ENCODE data around the gene GABRB2.

GABRB2 gene

DNA sequence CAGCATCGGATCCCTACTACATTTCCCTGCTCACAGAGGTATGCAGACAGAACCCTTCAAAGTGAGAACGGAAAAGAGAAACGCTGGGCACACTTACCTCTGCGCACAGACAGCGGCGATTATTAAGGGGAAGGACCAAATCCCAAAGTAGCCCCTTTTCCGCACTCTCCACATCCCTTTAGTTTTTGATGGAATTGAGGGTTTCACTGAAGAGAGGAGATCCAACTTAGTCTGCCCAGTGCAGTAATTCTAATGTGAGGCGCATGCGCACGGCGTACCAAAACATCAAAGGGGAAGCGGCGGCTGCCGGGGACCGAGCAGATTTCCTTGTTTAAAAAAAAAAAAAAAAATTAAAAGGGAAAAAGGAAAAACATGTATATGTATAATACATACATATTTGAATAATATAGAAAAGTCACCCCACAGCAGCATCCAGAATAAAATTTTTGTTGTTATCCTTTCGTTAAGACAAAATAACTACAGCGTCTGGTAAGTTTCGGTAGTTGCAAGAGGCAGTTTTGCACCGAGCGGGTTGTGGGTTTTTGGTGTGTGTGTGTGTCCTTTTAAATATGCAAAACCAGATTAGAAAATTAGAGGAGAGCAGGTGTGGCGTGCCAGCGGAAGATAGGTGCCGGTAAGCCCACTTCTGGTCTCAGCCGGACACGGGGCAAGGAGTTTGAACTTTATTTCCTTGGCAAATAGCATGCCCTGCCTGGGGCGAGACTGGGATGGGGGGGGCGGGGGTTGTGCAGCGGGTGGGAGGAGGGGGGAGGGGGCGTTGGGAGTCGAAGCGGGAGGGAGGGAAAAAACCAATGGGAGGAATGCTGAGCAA is at the start of gene GABRB2:
GABRB2 (minus strand) TSS at position 256 of the 832 bp plus-strand sequence; CDS start at position 174, 82 bp downstream.
- Mint-ChIP-seq H3K27me3 (peaks cover 54% of the 10 kb centered on the region), H3K4me3 (peak within 1 kb of the TSS; percentile 74), H3K27ac (no peak within 1 kb of the TSS), H3K4me1 (peaks cover 20% of the 10 kb centered on the region), H3K36me3 (no peaks in the 10 kb centered on the region), H3K9me3 (peaks cover 5% of the 10 kb centered on the region)
- ATAC-seq, result peak; percentile 41

DNA sequence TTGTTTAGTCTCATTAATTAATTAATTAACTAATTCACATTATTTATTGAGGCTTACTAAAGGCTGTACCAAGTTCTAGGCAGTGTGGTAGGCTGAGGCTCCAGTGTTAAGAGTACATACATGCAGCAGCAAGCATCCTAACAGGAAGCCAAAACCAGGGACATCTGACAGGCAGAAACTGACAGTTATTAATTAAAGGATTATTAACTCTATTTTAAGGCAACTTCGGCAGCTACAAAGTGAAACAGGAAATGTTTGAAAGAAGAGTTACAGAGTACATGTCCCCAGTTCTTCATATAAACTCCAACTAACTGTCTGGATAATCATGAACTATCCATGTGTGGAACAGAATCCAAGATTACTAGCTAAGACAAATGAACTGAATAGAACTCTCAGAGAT is 39.3 kb upstream of the GABRB2 start:
- ATAC-seq, result no peak
- Mint-ChIP-seq H3K27me3 (no peaks in the 10 kb centered on the region), H3K4me1 (no peaks in the 10 kb centered on the region), H3K36me3 (no peaks in the 10 kb centered on the region), H3K27ac (no peak overlapping the region), H3K9me3 (peaks cover 4% of the 10 kb centered on the region), H3K4me3 (no peak overlapping the region)

DNA sequence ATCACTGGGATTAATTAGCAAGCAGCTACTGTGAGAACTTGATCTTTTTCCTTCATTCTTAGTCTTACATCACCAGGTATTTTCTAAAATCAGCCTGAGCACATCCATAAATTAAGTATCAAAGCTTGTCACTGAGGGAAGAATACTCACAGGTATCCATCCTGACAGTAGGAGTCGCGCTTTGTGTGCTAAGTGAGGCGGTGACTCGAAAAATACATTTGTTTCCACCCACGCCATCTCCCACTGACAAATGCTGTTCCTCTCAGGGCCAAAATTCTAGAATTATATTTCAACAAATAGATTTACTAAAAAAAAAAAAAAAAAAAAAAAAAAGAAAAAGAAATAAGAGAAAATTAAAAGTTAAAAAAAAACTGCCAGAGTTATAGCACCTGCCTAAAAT is 34.1 kb upstream of the GABRB2 start:
- H3K36me3 Mint-ChIP-seq, result no peaks in the 10 kb centered on the region
- H3K9me3 Mint-ChIP-seq, result no peaks in the 10 kb centered on the region
- no peak overlapping the region for H3K4me3 Mint-ChIP-seq
- H3K27me3 Mint-ChIP-seq, result no peaks in the 10 kb centered on the region
- no peak for ATAC-seq
- no peak overlapping the region for H3K27ac Mint-ChIP-seq
- no peaks in the 10 kb centered on the region for H3K4me1 Mint-ChIP-seq

DNA sequence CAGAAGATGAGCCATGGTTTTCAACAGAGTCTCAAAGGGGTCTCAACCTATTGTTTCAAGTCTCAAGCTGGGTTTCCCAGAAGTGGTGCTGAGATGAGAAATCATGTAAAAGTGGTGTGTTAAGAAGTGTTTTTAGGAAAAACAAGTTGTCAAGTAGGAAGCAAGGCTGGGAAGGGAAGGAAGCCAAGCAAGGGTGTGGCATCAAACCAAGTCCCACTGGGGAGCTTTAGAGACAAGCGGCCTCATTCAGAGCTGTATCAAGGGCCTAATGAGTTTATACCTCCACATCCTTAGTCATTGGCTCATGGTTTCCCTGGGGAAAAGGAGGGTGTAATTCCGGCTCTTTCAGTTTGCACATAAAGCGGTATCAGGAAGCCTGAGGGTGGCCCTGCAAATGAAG is 26.4 kb upstream of the GABRB2 start:
- Mint-ChIP-seq H3K9me3 (no peaks in the 10 kb centered on the region), H3K4me3 (no peak overlapping the region), H3K27ac (no peak overlapping the region), H3K36me3 (no peaks in the 10 kb centered on the region), H3K27me3 (no peaks in the 10 kb centered on the region), H3K4me1 (no peaks in the 10 kb centered on the region)
- no peak for ATAC-seq

GRCh38 chr5:161566081-161566480 is 19.6 kb upstream of the GABRB2 start:
- no peak overlapping the region for H3K27ac Mint-ChIP-seq
- H3K27me3 Mint-ChIP-seq, result no peaks in the 10 kb centered on the region

GRCh38 chr5:161562446-161562845 is 15.9 kb upstream of the GABRB2 start:
- H3K4me3 Mint-ChIP-seq, result no peak overlapping the region
- no peak overlapping the region for H3K27ac Mint-ChIP-seq
- no peak for ATAC-seq
- H3K9me3 Mint-ChIP-seq, result no peaks in the 10 kb centered on the region
- H3K27me3 Mint-ChIP-seq, result no peaks in the 10 kb centered on the region
- H3K4me1 Mint-ChIP-seq, result no peaks in the 10 kb centered on the region
- no peaks in the 10 kb centered on the region for H3K36me3 Mint-ChIP-seq

More at GRCh38 chr5:161566081-161566480, 19.6 kb upstream of the GABRB2 start:
- H3K9me3 Mint-ChIP-seq, result no peaks in the 10 kb centered on the region
- no peaks in the 10 kb centered on the region for H3K36me3 Mint-ChIP-seq
- no peaks in the 10 kb centered on the region for H3K4me1 Mint-ChIP-seq
- ATAC-seq, result no peak
- no peak overlapping the region for H3K4me3 Mint-ChIP-seq

- Mint-ChIP-seq H3K36me3 (no peaks in the 10 kb centered on the region), H3K4me3 (no peak overlapping the region), H3K27ac (no peak overlapping the region), H3K4me1 (peaks cover 20% of the 10 kb centered on the region), H3K27me3 (peaks cover 52% of the 10 kb centered on the region), H3K9me3 (peaks cover 7% of the 10 kb centered on the region)
- no peak for ATAC-seq
Measured at GRCh38 chr5:161549106-161549505, 2.6 kb upstream of the GABRB2 start.

DNA sequence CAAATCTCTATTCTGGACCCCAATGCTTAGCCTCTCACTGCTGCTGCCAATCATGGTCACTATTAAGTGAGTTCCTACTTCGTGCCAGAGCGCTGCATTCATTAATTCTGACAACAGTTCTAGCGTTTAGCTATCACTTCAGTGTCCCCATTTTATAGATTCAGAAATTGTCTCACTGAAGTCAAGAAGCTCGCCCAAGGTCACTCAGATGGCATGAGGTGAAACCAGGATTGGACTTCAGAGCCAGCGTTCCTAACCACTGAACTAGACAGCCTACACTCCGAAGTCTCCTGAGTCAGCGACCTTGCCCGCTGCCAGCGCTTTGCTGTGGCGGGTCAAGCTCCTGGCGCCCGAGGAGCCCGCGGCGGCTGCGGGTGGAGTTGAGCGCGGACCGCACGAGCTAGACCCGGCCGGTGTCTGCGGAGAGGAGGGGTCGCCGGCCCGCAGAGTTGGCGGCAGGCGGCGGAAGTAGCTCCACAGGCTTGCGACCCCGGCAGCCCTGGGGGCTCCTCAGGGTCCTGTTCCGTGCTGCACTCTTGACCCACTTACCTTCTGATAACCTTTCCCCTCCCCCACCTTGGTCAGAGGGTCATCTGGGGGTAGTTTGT is 2.1 kb upstream of the GABRB2 start:
- Mint-ChIP-seq H3K9me3 (peaks cover 5% of the 10 kb centered on the region), H3K4me1 (peaks cover 20% of the 10 kb centered on the region), H3K27ac (no peak overlapping the region), H3K4me3 (no peak overlapping the region), H3K27me3 (peaks cover 54% of the 10 kb centered on the region), H3K36me3 (no peaks in the 10 kb centered on the region)
- no peak for ATAC-seq

- H3K4me1 Mint-ChIP-seq, result peaks cover 20% of the 10 kb centered on the region
- H3K27me3 Mint-ChIP-seq, result peaks cover 54% of the 10 kb centered on the region
- ATAC-seq, result peak; percentile 65
- peak overlapping the region; percentile 74 for H3K4me3 Mint-ChIP-seq
- H3K36me3 Mint-ChIP-seq, result no peaks in the 10 kb centered on the region
- no peak overlapping the region for H3K27ac Mint-ChIP-seq
- H3K9me3 Mint-ChIP-seq, result peaks cover 5% of the 10 kb centered on the region
Measured at GRCh38 chr5:161547738-161548486, 1.4 kb upstream of the GABRB2 start.

DNA sequence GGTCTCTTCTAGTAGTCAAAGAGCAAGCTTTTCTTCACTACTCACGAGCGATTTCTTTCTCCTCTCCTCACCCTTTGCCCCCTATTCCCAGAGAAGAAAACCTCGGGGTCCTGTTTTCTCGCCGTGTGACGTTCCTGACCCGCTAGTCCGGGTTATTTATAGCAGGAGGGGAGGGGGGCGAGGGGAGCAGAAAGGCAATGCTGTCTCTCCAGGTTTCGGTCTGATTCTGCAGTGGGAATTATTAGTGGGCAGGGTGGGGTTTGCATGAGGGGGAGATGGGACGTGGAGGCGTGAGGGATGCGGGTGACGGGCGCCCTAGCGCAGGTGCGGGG is 847 bp upstream of the GABRB2 start:
- Mint-ChIP-seq H3K27ac (no peak overlapping the region), H3K27me3 (peaks cover 54% of the 10 kb centered on the region), H3K9me3 (peaks cover 5% of the 10 kb centered on the region), H3K4me1 (peaks cover 20% of the 10 kb centered on the region), H3K36me3 (no peaks in the 10 kb centered on the region), H3K4me3 (peak overlapping the region; percentile 74)
- no peak for ATAC-seq

DNA sequence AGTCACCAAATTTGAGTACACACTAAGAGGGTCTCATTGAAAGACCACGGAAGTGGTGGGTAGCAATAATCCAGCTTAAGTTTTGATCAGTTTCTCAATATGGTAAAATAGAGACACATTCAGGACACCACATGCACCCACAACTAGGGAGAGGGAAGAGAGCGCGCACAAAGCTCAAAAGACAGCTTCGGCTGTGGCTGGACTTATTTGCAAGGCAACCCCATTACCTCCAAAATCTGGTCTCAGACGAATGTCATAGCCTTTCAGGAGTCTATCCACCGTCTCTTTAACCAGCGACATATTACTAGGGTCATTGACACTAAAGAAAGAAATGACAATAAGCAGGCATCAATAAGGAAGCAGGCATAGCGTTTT is 443 bp downstream of the GABRB2 start:
- peak overlapping the region; percentile 74 for H3K4me3 Mint-ChIP-seq

GRCh38 chr5:161545344-161546094 is 1.0 kb downstream of the GABRB2 start:
- Mint-ChIP-seq H3K4me1 (peaks cover 20% of the 10 kb centered on the region), H3K27me3 (peaks cover 54% of the 10 kb centered on the region), H3K36me3 (no peaks in the 10 kb centered on the region), H3K9me3 (peaks cover 5% of the 10 kb centered on the region), H3K4me3 (no peak overlapping the region), H3K27ac (no peak overlapping the region)
- no peak for ATAC-seq

More for the DNA sequence above, 443 bp downstream of the GABRB2 start:
- no peaks in the 10 kb centered on the region for H3K36me3 Mint-ChIP-seq
- ATAC-seq, result no peak
- H3K4me1 Mint-ChIP-seq, result peaks cover 20% of the 10 kb centered on the region
- peaks cover 5% of the 10 kb centered on the region for H3K9me3 Mint-ChIP-seq
- H3K27me3 Mint-ChIP-seq, result peaks cover 54% of the 10 kb centered on the region
- no peak overlapping the region for H3K27ac Mint-ChIP-seq

DNA sequence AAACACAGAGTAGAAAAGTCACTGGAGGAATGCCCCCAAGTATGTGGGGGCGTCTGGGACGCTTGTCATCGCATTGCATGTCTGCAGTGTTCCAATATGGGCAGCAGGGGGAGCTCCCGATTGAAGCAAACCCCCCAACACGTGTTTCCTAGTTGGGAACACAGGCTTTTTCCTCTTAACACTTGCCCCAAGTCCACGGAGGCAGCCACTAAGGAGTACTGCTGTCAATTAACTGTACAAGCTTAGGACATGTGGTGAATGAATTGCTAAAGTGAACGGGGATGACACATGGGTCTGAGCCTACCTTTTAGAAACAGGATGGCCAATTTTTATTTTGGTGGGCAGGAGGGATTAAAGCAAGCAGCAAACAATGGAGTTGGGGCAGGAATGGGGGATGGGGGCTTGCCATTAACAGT is 2.2 kb downstream of the GABRB2 start:
- Mint-ChIP-seq H3K9me3 (peaks cover 2% of the 10 kb centered on the region), H3K4me1 (peaks cover 20% of the 10 kb centered on the region), H3K27ac (no peak overlapping the region), H3K4me3 (no peak overlapping the region), H3K36me3 (no peaks in the 10 kb centered on the region), H3K27me3 (peaks cover 54% of the 10 kb centered on the region)
- no peak for ATAC-seq

DNA sequence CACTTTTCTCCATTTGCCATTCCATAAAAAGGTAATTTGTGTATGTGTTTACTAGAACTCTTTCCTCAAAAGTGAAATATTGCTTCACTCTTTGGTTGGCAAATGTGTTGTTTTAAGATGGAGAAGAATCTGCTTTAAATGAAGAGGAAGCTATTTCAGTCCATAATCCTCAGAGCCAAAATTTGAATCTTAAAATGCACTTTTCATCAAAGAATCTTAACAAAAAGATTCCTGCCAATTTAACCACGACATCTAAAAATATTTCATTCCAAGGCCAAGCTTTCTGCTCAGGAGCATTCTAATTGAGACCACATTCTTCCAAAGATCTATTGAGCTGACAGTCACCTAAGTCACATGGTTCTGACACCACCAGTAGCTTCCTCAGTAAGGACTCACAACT is 7.5 kb downstream of the GABRB2 start:
- Mint-ChIP-seq H3K27ac (no peak overlapping the region), H3K4me1 (no peaks in the 10 kb centered on the region), H3K27me3 (peaks cover under 1% of the 10 kb centered on the region), H3K4me3 (no peak overlapping the region), H3K9me3 (peaks cover 6% of the 10 kb centered on the region), H3K36me3 (no peaks in the 10 kb centered on the region)
- no peak for ATAC-seq

DNA sequence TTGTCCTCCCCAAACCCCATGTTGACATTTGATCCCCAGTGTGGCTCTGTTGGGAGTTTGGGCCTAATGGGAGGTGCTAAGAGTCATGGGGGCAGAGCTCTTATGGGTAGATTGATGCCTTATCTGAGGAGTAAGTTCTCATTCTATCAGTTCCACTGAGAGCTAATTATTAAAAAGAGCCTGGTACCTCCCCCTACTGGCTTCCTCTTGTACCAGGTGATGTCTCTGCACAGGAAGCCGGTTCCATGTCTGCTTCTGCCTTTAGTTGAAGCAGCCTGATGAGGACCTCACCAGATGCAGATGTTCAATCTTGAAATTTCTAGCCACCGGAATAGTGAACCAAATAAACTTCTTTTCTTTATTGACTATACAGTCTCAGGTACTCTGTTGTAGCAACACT is 10.8 kb downstream of the GABRB2 start:
- no peaks in the 10 kb centered on the region for H3K4me1 Mint-ChIP-seq
- no peaks in the 10 kb centered on the region for H3K36me3 Mint-ChIP-seq
- no peaks in the 10 kb centered on the region for H3K27me3 Mint-ChIP-seq
- ATAC-seq, result no peak
- no peak overlapping the region for H3K4me3 Mint-ChIP-seq
- peaks cover 6% of the 10 kb centered on the region for H3K9me3 Mint-ChIP-seq
- H3K27ac Mint-ChIP-seq, result no peak overlapping the region

Data from stimulated activated memory B cell treated with anti-CD40 and anti-IgM and Interleukin-4, amounts not matched to agents 10 μg/mL and 1 μg/mL and 100 μg/mL, for 72 hours (primary cell).